Hepatocyte (in vitro differentiated cells): Measurements from ENCODE around the gene BCL2L15. TPM values are rescaled to one million over a fixed set of nuclear protein-coding genes. Genes with fewer than 3 reads are reported as not detected.

Source experiments
- DNase-seq: peaks from one replicate; pipeline ENCODE4 v3.0.0-alpha.2; 2016; ENCODE audit warnings: low spot score
- H2AFZ ChIP-seq: fragments of 200-600 bp; sonication (generic); 2 replicates; pipeline ENCODE4 v1.6.0; 2016; ENCODE audit warnings: antibody characterized with exemption, mild to moderate bottlenecking
- H3K27ac ChIP-seq: fragments of 200-600 bp; sonication (generic); 2 replicates; pipeline ENCODE4 v1.5.1; 2016; ENCODE audit warnings: mild to moderate bottlenecking
- H3K27me3 ChIP-seq: fragments of 200-600 bp; sonication (generic); 2 replicates; pipeline ENCODE4 v1.6.1; 2016
- H3K36me3 ChIP-seq: fragments of 200-600 bp; sonication (generic); replicated peaks from 2 replicates; pipeline ENCODE4 v1.5.1; 2016; ENCODE audit warnings: low read depth; ENCODE audit not compliant: insufficient read depth
- H3K4me1 ChIP-seq: fragments of 200-600 bp; sonication (generic); 2 replicates; pipeline ENCODE4 v1.5.1; 2016; ENCODE audit warnings: mild to moderate bottlenecking, moderate library complexity; ENCODE audit not compliant: insufficient read depth
- H3K4me2 ChIP-seq: fragments of 200-600 bp; sonication (generic); 2 replicates; pipeline ENCODE4 v1.6.0; 2016
- H3K4me3 ChIP-seq: fragments of 200-600 bp; sonication (generic); 2 replicates; pipeline ENCODE4 v1.5.1; 2016; ENCODE audit warnings: mild to moderate bottlenecking
- H3K79me2 ChIP-seq: fragments of 200-600 bp; sonication (generic); 2 replicates; pipeline ENCODE4 v1.6.0; 2017; ENCODE audit warnings: mild to moderate bottlenecking
- H3K9me2 ChIP-seq: fragments of 200-600 bp; sonication (generic); replicated peaks from 2 replicates; pipeline ENCODE4 v1.6.0; 2017; ENCODE audit warnings: mild to moderate bottlenecking; ENCODE audit not compliant: insufficient read depth
- H3K9me3 ChIP-seq: fragments of 200-600 bp; sonication (generic); 2 replicates; pipeline ENCODE4 v1.5.1; 2016; ENCODE audit warnings: low read depth, mild to moderate bottlenecking
- H4K20me1 ChIP-seq: fragments of 200-600 bp; sonication (generic); 2 replicates; pipeline ENCODE4 v1.6.0; 2016; ENCODE audit warnings: mild to moderate bottlenecking; ENCODE audit not compliant: insufficient read depth, poor library complexity, severe bottlenecking
- EZH2 ChIP-seq: fragments of 200-600 bp; sonication (generic); IDR thresholded peaks from 2 replicates; pipeline ENCODE4 v1.6.1; 2016; ENCODE audit warnings: antibody characterized with exemption, mild to moderate bottlenecking, borderline replicate concordance
- EZH2phosphoT487 ChIP-seq: fragments of 200-600 bp; sonication (generic); IDR thresholded peaks from one replicate; pipeline ENCODE4 v1.6.1; 2018; ENCODE audit warnings: antibody characterized with exemption, mild to moderate bottlenecking, low read depth, moderate library complexity; ENCODE audit not compliant: unreplicated experiment, severe bottlenecking
- WGBS: methylation state at CpG from one replicate; pipeline ENCODE4 v1.1.6; 2016; ENCODE audit warnings: low lambda C conversion rate; ENCODE audit errors: missing lambda C conversion rate; 5-methylcytosine and 5-hydroxymethylcytosine counted together
- polyA plus RNA-seq: library from polyadenylated mRNA; unstranded; fragments of >200 nt; fragmentation: Nextera tagmentation; extraction: Ambion mirVana; gene quantifications from 2 replicates; pipeline ENCODE4 v1.2.1, GENCODE V29; 2016
- total RNA-seq: library from RNA; depleted of rRNA; stranded (reverse); fragments of >200 nt; gene quantifications from 2 replicates; pipeline ENCODE4 v1.2.3, GENCODE V29; 2014
- TF ChIP-seq, protein P1 (sequence below): fragments of 200-600 bp; sonication (generic); IDR thresholded peaks from 2 replicates; pipeline ENCODE4 v1.5.1; 2016; ENCODE audit warnings: antibody characterized with exemption, mild to moderate bottlenecking; ENCODE audit not compliant: poor library complexity

The BCL2L15 gene
- total and polyA plus RNA-seq, 2 experiments from 2014 or later = 0.66 to 3.0 TPM

GRCh38 chr1:113881661-113882060, 5.7 kb downstream of the BCL2L15 start:
- H3K9me2 ChIP-seq = no peaks in the 10 kb centered on the region
- TF ChIP-seq EZH2phosphoT487 = no peak
- no peak for TF ChIP-seq EZH2
- TF ChIP-seq, protein P1, sequence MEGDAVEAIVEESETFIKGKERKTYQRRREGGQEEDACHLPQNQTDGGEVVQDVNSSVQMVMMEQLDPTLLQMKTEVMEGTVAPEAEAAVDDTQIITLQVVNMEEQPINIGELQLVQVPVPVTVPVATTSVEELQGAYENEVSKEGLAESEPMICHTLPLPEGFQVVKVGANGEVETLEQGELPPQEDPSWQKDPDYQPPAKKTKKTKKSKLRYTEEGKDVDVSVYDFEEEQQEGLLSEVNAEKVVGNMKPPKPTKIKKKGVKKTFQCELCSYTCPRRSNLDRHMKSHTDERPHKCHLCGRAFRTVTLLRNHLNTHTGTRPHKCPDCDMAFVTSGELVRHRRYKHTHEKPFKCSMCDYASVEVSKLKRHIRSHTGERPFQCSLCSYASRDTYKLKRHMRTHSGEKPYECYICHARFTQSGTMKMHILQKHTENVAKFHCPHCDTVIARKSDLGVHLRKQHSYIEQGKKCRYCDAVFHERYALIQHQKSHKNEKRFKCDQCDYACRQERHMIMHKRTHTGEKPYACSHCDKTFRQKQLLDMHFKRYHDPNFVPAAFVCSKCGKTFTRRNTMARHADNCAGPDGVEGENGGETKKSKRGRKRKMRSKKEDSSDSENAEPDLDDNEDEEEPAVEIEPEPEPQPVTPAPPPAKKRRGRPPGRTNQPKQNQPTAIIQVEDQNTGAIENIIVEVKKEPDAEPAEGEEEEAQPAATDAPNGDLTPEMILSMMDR = no peak
- H3K4me2 ChIP-seq = no peak overlapping the region
- H3K36me3 ChIP-seq = no peaks in the 10 kb centered on the region
- no peak overlapping the region for H2AFZ ChIP-seq
- H3K4me3 ChIP-seq = no peak overlapping the region
- DNase-seq = no peak
- H3K9me3 ChIP-seq = no peaks in the 10 kb centered on the region
- no peaks in the 10 kb centered on the region for H3K4me1 ChIP-seq
- no peaks in the 10 kb centered on the region for H3K27me3 ChIP-seq
- H3K79me2 ChIP-seq = no peaks in the 10 kb centered on the region
- no peaks in the 10 kb centered on the region for H4K20me1 ChIP-seq
- no peak overlapping the region for H3K27ac ChIP-seq
- WGBS = 83% methylated on average over 2 of the region's 2 CpGs

DNA sequence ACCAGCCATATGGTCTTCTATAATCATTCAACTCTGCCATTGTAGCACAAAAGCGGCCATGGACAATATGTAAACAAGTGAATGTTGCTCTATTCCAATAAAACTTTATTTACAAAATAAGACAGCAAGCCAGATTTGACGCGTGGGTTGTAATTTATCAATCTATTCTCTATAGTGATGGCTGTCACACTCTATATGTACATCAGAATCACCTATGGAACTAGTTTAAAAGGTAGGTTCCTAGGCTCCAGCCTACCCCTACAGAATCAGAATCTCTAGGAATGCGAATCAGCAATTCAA, 7.7 kb downstream of the BCL2L15 start:
- no peaks in the 10 kb centered on the region for H3K36me3 ChIP-seq
- H2AFZ ChIP-seq = no peak overlapping the region
- TF ChIP-seq, protein P1 = no peak
- TF ChIP-seq EZH2 = no peak
- no peak for TF ChIP-seq EZH2phosphoT487
- 87% methylated on average over 4 of the region's 4 CpGs for WGBS
- H3K27me3 ChIP-seq = no peaks in the 10 kb centered on the region
- H3K9me2 ChIP-seq = no peaks in the 10 kb centered on the region
- no peaks in the 10 kb centered on the region for H3K4me1 ChIP-seq
- H3K4me2 ChIP-seq = no peak overlapping the region
- no peaks in the 10 kb centered on the region for H4K20me1 ChIP-seq
- no peaks in the 10 kb centered on the region for H3K79me2 ChIP-seq
- H3K9me3 ChIP-seq = no peaks in the 10 kb centered on the region
- H3K4me3 ChIP-seq = no peak overlapping the region
- no peak overlapping the region for H3K27ac ChIP-seq
- no peak for DNase-seq

GRCh38 chr1:113876176-113876575, 11.2 kb downstream of the BCL2L15 start:
- no peaks in the 10 kb centered on the region for H3K36me3 ChIP-seq
- DNase-seq = no peak

More at GRCh38 chr1:113876176-113876575, 11.2 kb downstream of the BCL2L15 start:
- Histone ChIP-seq H2AFZ (no peak overlapping the region), H3K4me2 (no peak overlapping the region), H3K4me1 (no peaks in the 10 kb centered on the region), H3K79me2 (no peaks in the 10 kb centered on the region), H3K9me3 (no peaks in the 10 kb centered on the region), H3K27ac (no peak overlapping the region), H3K4me3 (no peak overlapping the region), H3K27me3 (no peaks in the 10 kb centered on the region), H3K9me2 (no peaks in the 10 kb centered on the region), H4K20me1 (no peaks in the 10 kb centered on the region)
- TF ChIP-seq EZH2 (no peak), EZH2phosphoT487 (no peak)
- TF ChIP-seq, protein P1 = no peak
- 89% methylated on average over 5 of the region's 5 CpGs for WGBS
